Panc1 (cell line): ENCODE measurements around the gene CHSY1.

Source experiments
- CTCF ChIP-seq: fragments of 450-650 bp; IDR thresholded peaks from 2 replicates; pipeline ENCODE4 v1.5.1; 2017; ENCODE audit warnings: mild to moderate bottlenecking
- POLR2AphosphoS5 ChIP-seq: IDR thresholded peaks from 2 replicates; pipeline ENCODE4 v1.6.1; 2012; ENCODE audit warnings: mild to moderate bottlenecking, low read depth, low read length, moderate library complexity
- SIN3A ChIP-seq: IDR thresholded peaks from 2 replicates; pipeline ENCODE4 v1.6.1; 2012; ENCODE audit warnings: low read depth, mild to moderate bottlenecking, low read length, moderate library complexity, borderline replicate concordance; ENCODE audit not compliant: insufficient read depth

- TF ChIP-seq CTCF = no peak
- TF ChIP-seq POLR2AphosphoS5 = no peak
- TF ChIP-seq SIN3A = no peak
Measured at GRCh38 chr15:101176625-101177024, 75.2 kb downstream of the CHSY1 start.
